NT2/D1 (cell line): ENCODE measurements around the gene RAB39A.

Experiments used
- SUZ12 ChIP-seq: IDR thresholded peaks from 2 replicates; pipeline ENCODE4 v1.6.1; 2011; ENCODE audit not compliant: insufficient read length, insufficient read depth; ENCODE audit errors: extremely low read depth
- YY1 ChIP-seq: IDR thresholded peaks from 2 replicates; pipeline ENCODE4 v1.6.1; 2011; ENCODE audit not compliant: insufficient read length, insufficient read depth
- ZNF274 ChIP-seq: IDR thresholded peaks from 2 replicates; pipeline ENCODE4 v1.6.1; 2011; ENCODE audit warnings: mild to moderate bottlenecking, low read depth, low read length

GRCh38 chr11:107988397-107989158 is 60.3 kb downstream of the RAB39A start:
- no peak for TF ChIP-seq ZNF274
- TF ChIP-seq YY1 = no peak
- TF ChIP-seq SUZ12 = no peak
